SH-SY5Y (cell line): ENCODE measurements around the gene NUBP2.

ENCODE experiments used
- GATA2 ChIP-seq: IDR thresholded peaks from 2 replicates; pipeline ENCODE4 v1.6.1; 2011; ENCODE audit warnings: mild to moderate bottlenecking, low read depth, low read length
- GATA3 ChIP-seq: IDR thresholded peaks from 2 replicates; pipeline ENCODE4 v1.6.1; 2011; ENCODE audit warnings: low read depth, mild to moderate bottlenecking, low read length, moderate library complexity

- TF ChIP-seq GATA2: no peak
- no peak for TF ChIP-seq GATA3
Observed at GRCh38 chr16:1820096-1820945, 37.6 kb downstream of the NUBP2 start.
